K562 (cell line): Measurements from ENCODE around the gene LLGL2. TPM values are rescaled to one million over a fixed set of nuclear protein-coding genes. Genes with fewer than 3 reads are reported as not detected.
A peak's percentile ranks its signal among the peaks of the same experiment; 100 is the strongest.

Experiments used
- ERF ChIP-seq: fragments of 450-650 bp; formaldehyde crosslinking; IDR thresholded peaks from 2 replicates; pipeline ENCODE4 v1.4.0; 2020; ENCODE audit warnings: mild to moderate bottlenecking, mixed read lengths
- GABPA ChIP-seq: fragments of 200-800 bp; sonication (Bioruptor generic); conservative IDR thresholded peaks from 2 replicates; pipeline ENCODE4 v1.6.1; 2016; ENCODE audit warnings: low read depth, missing genetic modification characterization, missing compliant biosample characterization
- ZFX ChIP-seq: sonication (generic); formaldehyde crosslinking; IDR thresholded peaks from 2 replicates; pipeline ENCODE4 v1.8.0; 2022; ENCODE audit warnings: mild to moderate bottlenecking, missing genetic modification reagents, moderate library complexity
- ZNF311 ChIP-seq: fragments of 250-450 bp; sonication (Bioruptor Pico); IDR thresholded peaks from 2 replicates; pipeline ENCODE4 v1.4.0; 2020; ENCODE audit warnings: mild to moderate bottlenecking, moderate library complexity
- polyA plus RNA-seq, 8 experiments: library from polyadenylated mRNA; depleted of rRNA in 4 of 8; stranded (reverse) in 5 of 8; unstranded in 3 of 8; fragments of >200 nt; fragmentation: Nextera tagmentation in 2 of 8; fragmentation: Illumina TruSeq in 1 of 8; extraction: Ambion mirVana in 2 of 8; extraction: Trizol in 1 of 8; gene quantifications; 2 replicates each; pipeline versions ENCODE4 v1.2.1 to v1.2.3, GENCODE V29; 2011 to 2014; ENCODE audit warnings: inconsistent platforms in 1 of 8, missing spikeins in 1 of 8
- total RNA-seq, 7 experiments: library from RNA; depleted of rRNA in 6 of 7; stranded (reverse); fragments of >200 nt in 6 of 7; fragmentation: Illumina TruSeq in 2 of 7; extraction: Trizol in 2 of 7; gene quantifications; 2 replicates each; pipeline versions ENCODE4 v1.2.1 to v1.2.3, GENCODE V29; 2011 to 2021; ENCODE audit warnings: low replicate concordance in 1 of 7
- TF ChIP-seq, protein P1 (sequence below): fragments of 450-650 bp; IDR thresholded peaks from 2 replicates; pipeline ENCODE4 v1.6.1; 2016; ENCODE audit warnings: mild to moderate bottlenecking, moderate library complexity

LLGL2 gene
- total and polyA plus RNA-seq, 9 of the 15 experiments (the other 6 are each of a cell fraction or from before 2014, with no cell fraction given) = 0.32 to 24.4 (median 10.2) TPM

DNA sequence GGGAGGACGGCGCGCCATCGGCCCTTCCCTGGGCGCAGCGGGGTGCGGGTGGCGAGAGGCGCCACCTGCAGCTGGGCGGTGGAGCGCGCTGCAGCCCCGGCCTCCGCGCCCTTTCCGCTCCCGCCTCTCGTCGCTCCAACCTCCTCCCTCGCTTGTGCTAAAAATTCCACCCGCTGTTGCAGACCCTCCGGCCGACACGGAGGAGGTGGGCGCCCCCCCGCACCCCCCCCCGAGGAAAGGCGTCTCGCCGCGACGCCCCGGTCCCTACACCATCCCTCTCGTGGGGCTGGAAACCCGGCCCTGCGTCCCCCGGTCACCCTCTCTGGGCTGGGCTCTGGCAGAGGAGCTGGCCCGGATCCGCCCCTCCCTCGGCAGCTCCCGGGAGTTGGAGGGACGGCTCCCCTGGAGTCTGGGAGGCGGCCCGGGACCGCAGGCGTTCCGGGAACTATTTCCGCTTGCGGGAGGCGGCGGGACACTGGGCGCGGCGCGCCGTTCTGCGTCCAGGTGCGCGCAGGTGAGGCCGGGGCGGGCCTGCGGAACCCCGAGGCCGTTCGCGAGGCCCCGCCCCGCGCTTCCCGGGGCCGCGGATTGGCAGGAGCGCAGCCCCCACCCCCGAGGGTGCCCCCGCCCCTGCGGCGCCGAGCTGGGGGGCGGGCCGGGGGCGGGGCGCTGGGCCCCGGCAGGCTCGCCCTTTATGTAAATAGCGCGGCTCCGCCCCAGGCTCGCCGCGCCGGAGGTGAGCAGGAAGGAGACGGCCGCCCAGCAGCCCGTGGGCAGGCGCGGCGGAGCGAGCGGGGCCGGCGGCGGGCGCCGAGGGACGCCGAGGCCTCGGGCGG is at the start of gene LLGL2 (continued):
- TF ChIP-seq, protein P1, sequence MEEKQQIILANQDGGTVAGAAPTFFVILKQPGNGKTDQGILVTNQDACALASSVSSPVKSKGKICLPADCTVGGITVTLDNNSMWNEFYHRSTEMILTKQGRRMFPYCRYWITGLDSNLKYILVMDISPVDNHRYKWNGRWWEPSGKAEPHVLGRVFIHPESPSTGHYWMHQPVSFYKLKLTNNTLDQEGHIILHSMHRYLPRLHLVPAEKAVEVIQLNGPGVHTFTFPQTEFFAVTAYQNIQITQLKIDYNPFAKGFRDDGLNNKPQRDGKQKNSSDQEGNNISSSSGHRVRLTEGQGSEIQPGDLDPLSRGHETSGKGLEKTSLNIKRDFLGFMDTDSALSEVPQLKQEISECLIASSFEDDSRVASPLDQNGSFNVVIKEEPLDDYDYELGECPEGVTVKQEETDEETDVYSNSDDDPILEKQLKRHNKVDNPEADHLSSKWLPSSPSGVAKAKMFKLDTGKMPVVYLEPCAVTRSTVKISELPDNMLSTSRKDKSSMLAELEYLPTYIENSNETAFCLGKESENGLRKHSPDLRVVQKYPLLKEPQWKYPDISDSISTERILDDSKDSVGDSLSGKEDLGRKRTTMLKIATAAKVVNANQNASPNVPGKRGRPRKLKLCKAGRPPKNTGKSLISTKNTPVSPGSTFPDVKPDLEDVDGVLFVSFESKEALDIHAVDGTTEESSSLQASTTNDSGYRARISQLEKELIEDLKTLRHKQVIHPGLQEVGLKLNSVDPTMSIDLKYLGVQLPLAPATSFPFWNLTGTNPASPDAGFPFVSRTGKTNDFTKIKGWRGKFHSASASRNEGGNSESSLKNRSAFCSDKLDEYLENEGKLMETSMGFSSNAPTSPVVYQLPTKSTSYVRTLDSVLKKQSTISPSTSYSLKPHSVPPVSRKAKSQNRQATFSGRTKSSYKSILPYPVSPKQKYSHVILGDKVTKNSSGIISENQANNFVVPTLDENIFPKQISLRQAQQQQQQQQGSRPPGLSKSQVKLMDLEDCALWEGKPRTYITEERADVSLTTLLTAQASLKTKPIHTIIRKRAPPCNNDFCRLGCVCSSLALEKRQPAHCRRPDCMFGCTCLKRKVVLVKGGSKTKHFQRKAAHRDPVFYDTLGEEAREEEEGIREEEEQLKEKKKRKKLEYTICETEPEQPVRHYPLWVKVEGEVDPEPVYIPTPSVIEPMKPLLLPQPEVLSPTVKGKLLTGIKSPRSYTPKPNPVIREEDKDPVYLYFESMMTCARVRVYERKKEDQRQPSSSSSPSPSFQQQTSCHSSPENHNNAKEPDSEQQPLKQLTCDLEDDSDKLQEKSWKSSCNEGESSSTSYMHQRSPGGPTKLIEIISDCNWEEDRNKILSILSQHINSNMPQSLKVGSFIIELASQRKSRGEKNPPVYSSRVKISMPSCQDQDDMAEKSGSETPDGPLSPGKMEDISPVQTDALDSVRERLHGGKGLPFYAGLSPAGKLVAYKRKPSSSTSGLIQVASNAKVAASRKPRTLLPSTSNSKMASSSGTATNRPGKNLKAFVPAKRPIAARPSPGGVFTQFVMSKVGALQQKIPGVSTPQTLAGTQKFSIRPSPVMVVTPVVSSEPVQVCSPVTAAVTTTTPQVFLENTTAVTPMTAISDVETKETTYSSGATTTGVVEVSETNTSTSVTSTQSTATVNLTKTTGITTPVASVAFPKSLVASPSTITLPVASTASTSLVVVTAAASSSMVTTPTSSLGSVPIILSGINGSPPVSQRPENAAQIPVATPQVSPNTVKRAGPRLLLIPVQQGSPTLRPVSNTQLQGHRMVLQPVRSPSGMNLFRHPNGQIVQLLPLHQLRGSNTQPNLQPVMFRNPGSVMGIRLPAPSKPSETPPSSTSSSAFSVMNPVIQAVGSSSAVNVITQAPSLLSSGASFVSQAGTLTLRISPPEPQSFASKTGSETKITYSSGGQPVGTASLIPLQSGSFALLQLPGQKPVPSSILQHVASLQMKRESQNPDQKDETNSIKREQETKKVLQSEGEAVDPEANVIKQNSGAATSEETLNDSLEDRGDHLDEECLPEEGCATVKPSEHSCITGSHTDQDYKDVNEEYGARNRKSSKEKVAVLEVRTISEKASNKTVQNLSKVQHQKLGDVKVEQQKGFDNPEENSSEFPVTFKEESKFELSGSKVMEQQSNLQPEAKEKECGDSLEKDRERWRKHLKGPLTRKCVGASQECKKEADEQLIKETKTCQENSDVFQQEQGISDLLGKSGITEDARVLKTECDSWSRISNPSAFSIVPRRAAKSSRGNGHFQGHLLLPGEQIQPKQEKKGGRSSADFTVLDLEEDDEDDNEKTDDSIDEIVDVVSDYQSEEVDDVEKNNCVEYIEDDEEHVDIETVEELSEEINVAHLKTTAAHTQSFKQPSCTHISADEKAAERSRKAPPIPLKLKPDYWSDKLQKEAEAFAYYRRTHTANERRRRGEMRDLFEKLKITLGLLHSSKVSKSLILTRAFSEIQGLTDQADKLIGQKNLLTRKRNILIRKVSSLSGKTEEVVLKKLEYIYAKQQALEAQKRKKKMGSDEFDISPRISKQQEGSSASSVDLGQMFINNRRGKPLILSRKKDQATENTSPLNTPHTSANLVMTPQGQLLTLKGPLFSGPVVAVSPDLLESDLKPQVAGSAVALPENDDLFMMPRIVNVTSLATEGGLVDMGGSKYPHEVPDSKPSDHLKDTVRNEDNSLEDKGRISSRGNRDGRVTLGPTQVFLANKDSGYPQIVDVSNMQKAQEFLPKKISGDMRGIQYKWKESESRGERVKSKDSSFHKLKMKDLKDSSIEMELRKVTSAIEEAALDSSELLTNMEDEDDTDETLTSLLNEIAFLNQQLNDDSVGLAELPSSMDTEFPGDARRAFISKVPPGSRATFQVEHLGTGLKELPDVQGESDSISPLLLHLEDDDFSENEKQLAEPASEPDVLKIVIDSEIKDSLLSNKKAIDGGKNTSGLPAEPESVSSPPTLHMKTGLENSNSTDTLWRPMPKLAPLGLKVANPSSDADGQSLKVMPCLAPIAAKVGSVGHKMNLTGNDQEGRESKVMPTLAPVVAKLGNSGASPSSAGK = 0 out of 2 replicates have a peak, but pooled peaks have one; percentile 39
- TF ChIP-seq ERF (no peak; the same call in 1 of the 2 replicates), ZFX (CRISPR knock-in tag) (peak; percentile 20; the same call in 1 of the 2 replicates), GABPA (tag) (peak; percentile 19; the same call in 1 of the 2 replicates), ZNF311 (CRISPR knock-in tag) (0 out of 2 replicates have a peak, but pooled peaks have one; percentile 34)
